Islet precursor cell (in vitro differentiated cells): ENCODE measurements around the gene UGT2B10.

ENCODE experiments used
- DNase-seq: peaks from one replicate; pipeline ENCODE4 v3.0.0-alpha.2; 2018

The UGT2B10 gene

GRCh38 chr4:68871809-68872642 is 56.2 kb downstream of the UGT2B10 start:
- no peak for DNase-seq

GRCh38 chr4:68872643-68873502 is 57.1 kb downstream of the UGT2B10 start:
- DNase-seq, result no peak

- DNase-seq, result no peak
These were observed 58.7 kb downstream of the UGT2B10 start for GRCh38 chr4:68874507-68874906.

- no peak for DNase-seq
These were observed 61.8 kb downstream of the UGT2B10 start for GRCh38 chr4:68877555-68877954.

- DNase-seq, result no peak
These were observed 62.3 kb downstream of the UGT2B10 start for GRCh38 chr4:68878048-68878447.
